HG03025 (cell line): ENCODE data around the gene PEX10.

Experiments
- ATAC-seq: cut with Tn5 transposase; IDR thresholded peaks from one replicate; pipeline ENCODE4 v1.9.1; 2021; ENCODE audit warnings: mild to moderate bottlenecking, moderate library complexity; ENCODE audit not compliant: unreplicated experiment, low FRiP score

PEX10 gene

DNA sequence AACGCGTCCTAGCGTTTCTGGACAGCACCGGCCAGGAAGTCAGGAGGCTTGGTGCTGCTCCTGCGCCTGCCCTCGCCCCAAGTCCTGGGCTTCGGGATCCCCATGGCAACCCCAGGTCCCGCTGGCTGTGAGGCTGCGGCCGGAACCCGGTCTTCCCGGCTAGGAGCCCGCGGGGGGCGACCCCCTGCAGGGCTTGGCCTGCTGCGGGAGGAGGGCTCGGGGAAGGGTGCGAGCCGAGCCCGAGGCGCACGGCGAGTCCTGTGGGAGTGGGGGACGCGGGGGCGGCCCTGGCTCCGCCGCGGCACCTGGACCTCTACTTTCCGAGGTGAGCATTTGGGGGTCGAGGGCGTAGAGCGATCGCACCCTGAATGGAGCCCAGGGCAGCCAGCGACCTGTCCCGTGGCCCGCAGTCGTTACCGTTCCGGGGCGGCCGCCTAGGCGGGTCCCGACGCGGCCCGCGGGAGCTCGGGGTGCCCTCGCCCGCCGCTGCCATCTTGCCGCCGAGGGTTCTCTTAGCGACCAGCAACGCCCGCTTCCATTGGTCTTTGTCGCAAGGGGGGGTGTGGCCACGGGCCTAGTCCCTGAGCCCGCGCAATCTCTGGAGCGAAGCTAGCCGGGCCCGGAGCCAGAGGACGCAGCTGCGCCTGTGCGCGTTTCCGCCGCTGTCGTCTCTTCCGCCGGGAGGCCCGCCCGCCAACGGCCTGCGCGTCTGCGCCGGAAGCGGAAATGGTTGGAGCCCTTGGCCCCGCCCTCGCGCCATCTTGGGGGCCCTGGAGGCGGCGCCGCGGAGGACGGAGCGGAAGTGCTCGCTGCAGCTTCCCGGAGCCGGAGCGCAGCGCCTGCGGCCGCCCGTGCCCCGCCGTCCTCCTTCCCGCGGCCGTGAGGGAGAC lies 21.1 kb downstream of the PEX10 start, which contains the start of the genes MORN1 and RER1:
MORN1 (minus strand) TSS at position 514 of the 890 bp plus-strand sequence; CDS start at position 493, 21 bp downstream.
RER1 (plus strand) TSS at position 801 of the 890 bp plus-strand sequence. CDS start 3,950 bp downstream, outside the sequence.
- peak; percentile 87 for ATAC-seq

DNA sequence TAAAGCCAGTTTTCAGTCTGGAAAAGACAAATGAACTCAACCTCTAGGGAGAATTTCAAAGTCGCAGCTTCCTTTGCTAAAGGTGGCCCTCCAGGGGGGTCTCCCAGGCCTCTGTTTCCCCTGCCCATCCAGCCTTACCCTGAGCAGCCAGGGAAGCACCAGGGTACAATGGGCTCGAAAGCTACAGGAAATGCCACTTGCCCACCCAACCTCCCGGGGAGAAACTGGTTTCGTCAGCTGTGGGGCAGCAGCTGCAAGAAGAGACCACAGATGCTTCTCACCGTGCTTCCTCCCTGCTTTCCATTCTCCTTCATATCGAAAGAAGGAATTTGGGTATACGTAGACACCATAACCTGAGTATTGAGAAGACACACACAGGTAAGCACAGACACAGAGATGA lies 22.7 kb downstream of the PEX10 start:
- ATAC-seq, result no peak

DNA sequence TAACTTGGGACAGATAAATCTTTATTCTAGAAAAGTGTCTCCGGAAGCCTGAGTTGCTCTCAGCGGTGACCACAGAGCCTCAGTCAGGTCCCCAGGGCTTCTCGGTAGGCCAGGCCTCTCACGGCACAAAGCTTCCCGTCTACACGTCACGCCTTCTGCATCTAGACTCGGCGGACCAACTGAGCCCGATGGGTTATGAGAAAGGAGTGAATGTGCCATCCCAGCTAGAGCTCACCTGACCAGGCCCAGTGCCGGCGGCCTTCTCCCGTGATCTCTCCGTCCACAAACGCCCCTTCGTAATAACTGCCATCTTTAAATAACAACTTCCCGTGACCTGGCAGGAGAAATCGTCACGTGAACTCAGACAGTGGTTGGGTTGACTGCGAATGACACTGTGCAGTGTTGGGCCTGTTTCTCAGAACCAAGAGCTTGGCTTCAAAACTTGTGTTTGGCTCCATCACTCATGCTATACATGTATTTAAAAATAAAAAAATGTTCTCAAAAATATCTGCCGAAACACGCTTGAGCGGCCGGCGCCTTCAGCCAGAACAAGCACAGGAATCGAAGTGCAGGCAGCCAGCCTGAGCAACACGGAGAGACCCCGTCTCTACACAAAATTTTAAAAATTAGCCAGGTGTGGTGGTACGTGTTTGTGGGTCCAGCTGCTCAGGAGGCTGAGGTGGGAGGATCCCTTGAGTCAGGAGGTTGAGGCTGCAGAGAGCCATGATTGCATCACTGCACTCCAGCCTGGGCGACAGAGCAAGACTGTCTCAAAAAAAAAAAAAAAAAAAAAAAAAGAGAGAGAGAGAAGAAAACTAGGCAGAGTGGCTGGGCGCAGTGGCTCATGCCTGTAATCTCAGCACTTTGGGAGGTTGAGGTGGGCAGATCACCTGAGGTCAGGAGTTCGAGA lies 24.1 kb downstream of the PEX10 start:
- no peak for ATAC-seq

DNA sequence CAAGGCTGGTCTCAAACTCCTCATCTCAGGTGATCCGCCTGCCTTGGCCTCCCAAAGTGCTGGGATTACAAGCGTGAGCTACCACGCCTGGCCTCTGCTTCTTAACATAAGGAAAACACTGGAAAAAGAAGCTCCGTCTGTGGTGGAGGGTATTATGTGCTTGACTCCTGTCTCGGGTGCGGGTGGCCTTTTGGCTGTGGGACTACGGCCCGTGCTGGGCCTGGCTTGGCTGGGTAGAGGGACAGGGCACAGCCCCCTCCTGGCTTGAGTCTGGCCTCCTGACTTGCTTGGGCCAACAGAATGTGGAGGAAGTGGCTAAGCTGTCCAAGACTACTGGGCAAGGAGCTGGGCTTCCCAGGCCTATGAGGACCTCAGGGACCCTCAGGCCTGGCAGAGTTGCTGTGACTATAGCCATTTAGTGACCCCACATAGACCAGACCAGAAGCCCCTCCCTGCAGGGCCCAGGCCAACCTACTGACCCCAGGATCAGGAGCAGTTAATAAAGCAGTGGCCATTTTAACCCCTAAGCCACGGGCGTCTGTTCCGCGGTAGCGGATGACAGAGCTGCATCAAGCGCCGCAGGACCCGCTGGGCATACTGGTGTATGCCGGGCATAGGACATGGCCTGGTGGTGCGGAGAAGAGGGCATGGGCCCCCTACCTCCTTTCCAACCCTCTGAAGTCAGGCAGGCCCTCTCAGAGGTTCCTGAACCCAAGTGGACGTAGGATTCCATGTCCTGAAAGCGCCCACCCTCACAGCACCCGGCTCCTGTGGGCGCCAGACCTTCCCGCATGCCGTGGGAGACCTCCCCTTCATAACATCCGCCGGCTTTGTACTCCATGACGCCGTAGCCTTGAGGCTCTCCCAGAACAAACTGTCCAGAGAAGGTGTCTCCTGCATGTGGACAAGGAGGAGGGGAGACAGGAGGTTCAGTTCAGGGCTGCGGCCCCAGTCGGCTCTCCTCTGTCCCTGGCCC lies 25.4 kb downstream of the PEX10 start:
- no peak for ATAC-seq

DNA sequence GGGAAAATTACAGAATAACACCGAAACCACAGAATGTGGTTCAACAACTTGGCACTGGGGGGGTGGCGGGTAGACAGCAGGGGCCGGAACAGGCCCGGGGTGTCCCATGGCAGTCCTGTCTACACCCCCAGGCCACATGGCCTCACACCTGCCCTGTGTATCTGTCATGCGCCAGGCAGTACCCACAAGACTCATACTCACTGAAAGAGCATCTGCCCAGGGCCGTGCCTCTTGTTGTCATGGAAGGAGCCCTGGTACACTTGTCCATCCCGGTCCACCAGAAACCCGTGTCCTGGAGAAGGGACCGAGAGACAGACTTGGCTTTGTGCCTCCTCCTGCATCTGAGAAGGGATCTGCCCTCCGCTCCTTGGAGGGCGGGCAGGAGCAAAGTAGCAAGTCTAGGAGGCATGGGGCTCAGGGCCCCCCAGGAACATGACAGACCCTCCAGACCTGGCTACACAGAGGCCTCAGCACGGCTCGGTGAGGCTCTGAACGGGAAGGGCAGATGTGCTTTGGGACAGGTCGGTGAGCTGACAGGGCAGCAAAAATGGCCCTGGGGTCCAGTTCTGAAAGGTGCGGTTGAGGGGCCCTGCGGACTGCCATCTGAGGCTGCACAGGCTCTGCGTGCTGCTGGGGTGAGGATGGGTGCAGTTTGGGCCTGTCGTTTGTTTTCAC lies 26.6 kb downstream of the PEX10 start:
- no peak for ATAC-seq

DNA sequence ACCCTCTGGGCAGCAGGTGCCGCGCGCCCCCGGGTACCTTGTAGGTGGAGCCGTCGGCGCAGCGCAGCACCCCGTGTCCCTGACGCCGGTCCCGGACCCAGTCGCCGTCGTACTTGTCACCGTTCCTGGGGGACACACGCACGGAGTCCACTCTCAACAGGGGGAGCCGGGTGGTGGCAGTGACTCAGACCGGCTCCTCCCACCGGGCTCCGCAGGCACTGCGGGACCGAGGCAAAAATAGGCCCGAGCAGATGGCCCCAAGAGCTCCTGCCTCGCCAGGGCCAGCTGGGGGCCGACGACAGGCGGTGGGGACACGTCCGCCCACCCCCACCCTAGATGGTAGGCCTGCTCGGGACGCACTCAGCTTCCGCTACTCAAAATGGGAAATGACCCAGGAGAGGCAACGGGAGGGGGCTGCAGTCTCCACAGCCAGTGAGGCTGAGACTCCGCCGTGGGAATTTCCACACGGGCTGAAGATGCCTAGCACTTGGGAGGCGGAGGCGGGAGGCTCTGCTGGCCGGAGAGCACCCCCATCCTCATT lies 27.4 kb downstream of the PEX10 start:
- no peak for ATAC-seq

DNA sequence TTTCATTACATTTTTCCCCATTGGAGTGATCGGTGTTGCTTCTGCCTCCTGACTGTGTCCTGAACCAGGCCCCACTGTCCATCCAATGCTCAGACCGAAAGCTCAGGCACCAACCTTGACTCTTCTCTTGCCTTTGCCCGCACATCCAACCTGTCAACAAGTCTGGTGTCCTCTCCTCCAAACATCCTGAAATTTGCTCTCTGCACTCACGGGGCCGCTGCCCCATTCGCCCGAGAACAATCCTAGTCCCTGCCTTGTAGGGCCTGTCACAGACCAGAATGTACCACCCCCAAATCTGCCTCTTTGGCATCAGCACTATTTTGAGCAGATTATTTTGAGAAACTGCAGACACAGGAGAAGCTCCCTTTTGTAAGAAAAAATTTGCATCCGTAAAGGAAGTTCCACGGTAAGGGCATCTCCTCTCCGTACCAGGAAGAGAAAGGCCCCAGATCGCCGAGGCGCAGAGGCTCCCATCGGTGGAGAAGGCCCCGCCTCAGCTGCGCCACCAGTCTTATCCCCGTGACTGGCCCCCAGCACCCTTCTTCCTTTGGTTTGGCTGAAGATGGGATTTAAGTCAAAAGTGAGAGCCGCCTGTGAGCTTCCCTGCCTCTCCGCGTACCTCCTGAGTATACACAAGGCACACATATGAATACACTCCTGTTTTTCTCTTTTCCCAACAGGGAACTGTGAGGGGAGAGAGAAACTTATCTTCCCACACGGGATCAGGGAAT lies 28.1 kb downstream of the PEX10 start:
- no peak for ATAC-seq

DNA sequence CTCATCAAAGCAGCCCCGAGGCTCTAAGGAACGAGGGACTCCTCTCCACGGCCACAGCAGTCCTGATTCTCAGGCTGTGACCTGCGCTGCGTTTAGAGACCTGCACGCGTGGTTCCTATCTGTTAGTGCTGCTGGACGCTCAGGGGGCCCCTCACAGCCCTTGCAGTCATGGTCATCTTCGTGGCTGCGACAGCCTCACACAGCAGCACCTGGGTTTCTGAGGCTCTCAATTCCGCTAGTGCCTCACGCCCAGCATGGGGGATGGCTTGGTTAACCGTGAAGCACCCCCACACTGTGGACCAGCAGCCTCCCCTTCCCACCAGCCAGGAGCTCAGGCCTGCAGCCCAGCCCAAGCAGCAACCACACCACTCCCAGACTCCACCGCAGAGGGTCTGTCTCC lies 28.8 kb downstream of the PEX10 start:
- no peak for ATAC-seq

DNA sequence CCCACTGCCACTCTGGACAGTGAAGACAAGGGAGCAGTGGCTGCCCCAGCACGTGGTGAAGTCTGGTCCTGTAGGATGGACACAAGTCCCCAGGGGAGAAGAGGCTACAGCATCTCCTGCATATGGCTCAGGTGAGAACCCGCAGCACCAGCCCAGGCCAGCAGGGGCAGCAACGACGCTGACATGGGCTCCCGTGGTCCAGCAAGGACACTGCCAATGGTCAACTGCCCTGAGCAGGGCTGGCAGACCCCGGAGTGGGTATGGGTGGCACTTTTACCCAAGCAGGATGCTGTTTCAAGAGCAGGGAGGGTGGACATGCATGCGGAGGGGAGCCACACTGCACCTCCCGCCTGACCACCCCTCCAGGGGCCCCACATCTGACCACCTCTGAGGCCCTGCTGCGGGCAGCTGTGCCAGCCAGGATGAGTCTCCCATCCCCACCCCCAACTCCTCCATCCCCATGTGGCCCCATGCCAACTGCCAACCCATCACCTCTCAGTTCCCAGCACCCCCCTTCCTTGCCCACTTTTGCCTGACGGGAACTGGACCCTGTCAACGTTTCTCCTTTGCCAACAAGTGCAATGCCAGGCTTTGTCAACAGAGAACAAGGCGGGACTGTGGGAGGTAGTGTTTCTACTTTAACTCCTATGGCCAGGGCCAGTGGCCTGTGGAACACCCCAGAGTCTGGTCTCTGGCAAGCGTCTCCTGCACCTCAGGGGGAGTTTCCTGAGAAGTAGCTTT lies 29.6 kb downstream of the PEX10 start:
- no peak for ATAC-seq

DNA sequence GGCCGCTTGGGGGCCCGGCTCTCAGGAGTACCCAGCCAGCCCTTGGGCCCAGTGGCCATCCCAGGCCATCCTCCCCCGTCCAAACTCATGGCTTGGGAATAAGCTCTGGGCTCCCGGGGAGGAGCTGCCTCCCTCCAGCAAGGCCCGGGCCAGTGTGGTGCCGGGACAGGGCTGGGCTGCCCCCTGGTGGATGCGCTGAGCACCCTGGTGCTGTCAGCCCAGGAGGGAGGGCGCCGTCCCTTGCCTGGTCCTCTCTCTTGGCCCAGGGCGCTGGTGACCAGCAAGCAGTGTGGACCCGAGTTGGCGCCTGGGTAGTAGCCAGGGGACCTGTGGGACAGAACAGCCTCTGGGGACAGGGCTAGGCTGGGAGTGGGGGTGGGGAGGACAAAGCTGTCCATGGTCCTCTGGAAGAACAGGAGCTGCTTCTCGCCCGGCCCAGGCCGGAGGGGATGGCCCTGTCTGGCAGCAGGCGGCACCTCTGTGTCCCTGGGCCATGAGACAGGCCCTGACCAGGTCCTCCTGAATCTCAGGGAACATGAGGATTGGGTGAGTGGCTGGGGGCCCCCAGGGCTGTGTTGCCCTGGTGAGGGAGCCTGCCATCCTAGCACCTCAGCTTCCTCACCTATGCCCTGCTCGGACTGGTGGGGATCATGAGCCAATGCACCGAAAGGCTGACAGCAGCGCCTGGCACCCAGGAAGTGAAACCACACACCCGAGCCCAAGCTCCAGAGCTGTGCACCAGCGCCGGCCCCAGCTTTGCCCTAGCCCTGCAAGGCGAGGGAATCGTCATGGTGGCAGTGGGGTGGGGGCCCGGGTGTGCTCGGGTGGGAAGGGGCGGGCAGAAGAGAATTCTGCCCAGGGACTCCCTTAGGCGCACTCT lies 30.4 kb downstream of the PEX10 start:
- ATAC-seq, result no peak

DNA sequence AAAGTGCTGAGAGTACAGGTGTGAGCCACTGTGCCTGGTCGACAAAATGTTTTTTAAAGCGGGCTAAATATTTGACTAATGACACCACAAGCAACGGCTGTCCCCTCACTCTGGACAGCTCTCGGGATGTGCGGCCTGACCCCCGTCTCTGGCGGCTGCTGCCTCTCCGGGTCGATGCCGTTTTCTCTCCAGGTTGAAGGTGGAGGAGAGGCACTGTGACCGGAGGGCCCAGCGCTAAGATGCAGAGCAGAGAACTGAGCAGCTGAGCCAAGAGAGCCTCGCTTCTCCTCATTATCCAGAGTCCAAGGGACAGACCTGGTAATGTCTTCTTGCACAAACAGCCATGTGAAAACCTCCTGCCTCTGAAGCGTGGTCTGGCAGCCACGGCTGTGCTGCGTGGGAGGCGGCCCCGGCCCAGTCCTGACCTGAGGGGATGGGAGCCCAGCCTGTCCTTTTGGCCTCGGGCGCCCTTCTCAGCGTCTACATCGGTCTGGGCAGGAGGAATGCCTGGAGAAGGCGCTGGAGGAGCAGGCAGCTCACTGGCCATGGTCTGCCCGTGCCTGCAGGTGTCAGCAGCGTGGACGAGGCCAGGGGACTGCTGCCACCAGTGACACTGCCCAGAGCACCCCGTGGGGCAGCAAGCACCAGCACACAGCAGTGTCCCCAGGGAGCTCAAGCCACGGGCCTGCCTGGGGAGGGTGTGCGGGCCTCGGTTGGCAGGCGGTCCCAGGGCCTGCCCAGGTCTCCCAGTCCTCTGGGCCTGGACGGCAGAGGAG lies 31.4 kb downstream of the PEX10 start:
- no peak for ATAC-seq

DNA sequence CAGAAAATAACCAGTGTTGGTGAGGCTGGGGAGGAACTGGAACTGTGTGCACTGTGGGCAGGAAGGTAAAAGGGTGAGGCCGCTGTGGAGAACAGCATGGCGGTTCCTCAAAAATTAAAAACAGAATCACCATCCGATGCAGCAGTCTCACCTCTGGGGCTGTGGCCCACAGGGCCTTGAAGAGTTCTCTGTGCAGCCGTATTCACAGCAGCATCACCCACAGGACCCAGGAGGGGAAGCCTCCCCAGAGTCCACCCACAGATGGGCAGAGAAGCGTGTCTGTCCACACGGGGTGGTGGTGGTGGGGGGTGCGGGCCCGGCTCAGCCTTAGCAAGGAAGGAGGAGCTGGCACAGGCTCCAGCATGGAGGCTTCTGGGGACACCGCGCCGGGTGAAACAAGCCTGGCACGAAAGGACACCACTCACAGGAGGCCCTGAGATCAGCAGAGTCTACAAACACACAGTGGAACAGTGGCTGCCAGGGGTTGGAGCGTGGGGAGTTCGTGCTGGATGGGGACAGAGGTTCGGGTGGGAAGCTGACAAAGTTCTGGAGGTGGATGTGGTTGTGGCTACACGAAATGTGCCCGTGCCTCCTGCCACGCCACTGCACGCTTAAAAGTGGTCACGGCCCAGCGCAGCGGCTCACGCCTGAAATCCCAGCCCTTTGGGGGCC lies 32.5 kb downstream of the PEX10 start:
- no peak for ATAC-seq

DNA sequence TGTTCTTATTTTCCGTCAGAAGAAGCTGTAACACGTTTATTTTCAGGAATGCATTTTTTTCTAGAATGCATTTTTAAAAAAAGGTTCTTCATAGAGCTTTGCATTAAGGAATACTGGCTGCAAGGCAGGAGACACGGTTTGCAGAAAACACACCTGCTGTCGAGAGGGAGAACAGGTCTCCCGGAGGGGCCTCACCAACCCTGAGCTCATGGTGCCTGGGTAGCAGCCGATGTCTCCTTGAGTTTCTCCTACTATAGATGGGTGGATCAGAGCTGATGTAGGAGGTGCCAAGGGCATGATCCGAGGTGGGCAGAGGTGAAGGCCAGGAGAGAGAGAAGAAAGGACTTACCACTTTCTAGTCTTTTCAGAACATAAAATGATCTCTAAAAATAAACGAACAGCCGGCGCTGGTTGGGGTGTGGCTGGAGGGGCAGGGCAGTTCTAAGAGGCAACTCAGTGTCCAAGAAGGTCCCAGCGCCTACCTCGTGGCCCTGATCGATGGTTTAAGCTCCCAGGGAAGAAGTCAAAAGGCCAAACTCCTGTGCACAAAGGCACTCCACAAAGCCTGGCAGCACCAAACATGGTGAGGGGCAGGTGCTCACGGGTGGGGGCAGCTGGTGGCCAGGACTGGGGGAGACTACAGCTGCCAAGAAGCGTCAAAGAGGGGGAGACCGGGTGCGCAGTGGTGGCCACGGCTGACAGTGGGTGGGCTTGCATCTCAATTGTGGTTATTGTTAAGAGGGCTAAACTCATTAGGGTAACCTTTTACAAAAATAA lies 33.2 kb downstream of the PEX10 start:
- no peak for ATAC-seq

DNA sequence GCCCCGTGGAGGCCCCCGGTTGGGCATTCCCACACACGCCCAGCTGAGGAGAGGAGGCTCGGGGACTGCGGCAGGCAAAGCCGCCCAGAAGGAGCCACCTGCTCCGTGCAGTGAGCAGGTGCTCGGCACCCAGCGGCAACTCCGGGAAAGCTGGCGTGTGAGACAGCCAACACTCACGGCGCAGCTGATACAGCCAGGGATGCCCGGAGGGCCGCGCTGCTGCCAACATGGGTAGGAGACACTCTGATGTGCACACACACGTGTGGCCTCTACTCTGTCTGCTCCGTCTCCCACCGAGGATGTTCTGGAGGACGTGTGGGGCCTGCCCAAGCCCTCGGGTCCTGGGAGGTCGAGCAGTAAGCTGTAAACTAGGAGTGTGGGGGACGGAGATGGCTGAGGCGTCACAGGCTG lies 33.9 kb downstream of the PEX10 start:
- no peak for ATAC-seq
